K562 (cell line): ENCODE results near the gene ZNF740. TPM values are rescaled to one million over a fixed set of nuclear protein-coding genes. Genes with fewer than 3 reads are reported as not detected.

Source experiments
- ARID1B ChIP-seq: fragments of 450-650 bp; IDR thresholded peaks from 2 replicates; pipeline ENCODE4 v1.6.1; 2016; ENCODE audit warnings: antibody characterized with exemption, mild to moderate bottlenecking, inconsistent platforms
- ARID3A ChIP-seq: IDR thresholded peaks from 2 replicates; pipeline ENCODE4 v1.6.1; 2012; ENCODE audit warnings: low read depth, low read length, improper control_type of control experiment, borderline replicate concordance
- EGR1 ChIP-seq: fragments of 450-650 bp; conservative IDR thresholded peaks from 2 replicates; pipeline ENCODE4 v1.6.1; 2017; ENCODE audit warnings: mild to moderate bottlenecking
- HDAC1 ChIP-seq, 2 experiments: fragments of 450-650 bp; IDR thresholded peaks; 2 replicates each; pipeline ENCODE4 v1.6.1; 2016 to 2017; ENCODE audit warnings: inconsistent platforms in 1 of 2, mild to moderate bottlenecking in 1 of 2, moderate library complexity in 1 of 2
- MTA1 ChIP-seq: fragments of 450-650 bp; IDR thresholded peaks from 2 replicates; pipeline ENCODE4 v1.6.1; 2017; ENCODE audit warnings: borderline replicate concordance
- MTA3 ChIP-seq: fragments of 450-650 bp; formaldehyde crosslinking; IDR thresholded peaks from 2 replicates; pipeline ENCODE4 v1.6.1; 2017; ENCODE audit warnings: mild to moderate bottlenecking, borderline replicate concordance
- PHF20 ChIP-seq: fragments of 450-650 bp; IDR thresholded peaks from 2 replicates; pipeline ENCODE4 v1.6.1; 2018; ENCODE audit not compliant: partially characterized antibody
- ZBTB8A ChIP-seq: fragments of 450-650 bp; IDR thresholded peaks from 2 replicates; pipeline ENCODE4 v1.6.1; 2018; ENCODE audit warnings: mild to moderate bottlenecking, moderate library complexity; ENCODE audit not compliant: partially characterized antibody
- ZKSCAN1 ChIP-seq: fragments of 150-350 bp; IDR thresholded peaks from 2 replicates; pipeline ENCODE4 v1.6.1; 2016; ENCODE audit warnings: low read depth, low read length
- ZNF407 ChIP-seq: fragments of 450-650 bp; IDR thresholded peaks from 2 replicates; pipeline ENCODE4 v1.6.1; 2016; ENCODE audit warnings: low read depth
- ZNF436 ChIP-seq: fragments of 250-450, 450-650 bp; sonication (Bioruptor Pico); formaldehyde crosslinking; IDR thresholded peaks from 2 replicates; pipeline ENCODE4 v1.7.0; 2020; ENCODE audit warnings: mild to moderate bottlenecking
- polyA plus RNA-seq, 8 experiments: library from polyadenylated mRNA; depleted of rRNA in 4 of 8; stranded (reverse) in 5 of 8; unstranded in 3 of 8; fragments of >200 nt; fragmentation: Nextera tagmentation in 2 of 8; fragmentation: Illumina TruSeq in 1 of 8; extraction: Ambion mirVana in 2 of 8; extraction: Trizol in 1 of 8; gene quantifications; 2 replicates each; pipeline versions ENCODE4 v1.2.1 to v1.2.3, GENCODE V29; 2011 to 2014; ENCODE audit warnings: inconsistent platforms in 1 of 8, missing spikeins in 1 of 8
- total RNA-seq, 7 experiments: library from RNA; depleted of rRNA in 6 of 7; stranded (reverse); fragments of >200 nt in 6 of 7; fragmentation: Illumina TruSeq in 2 of 7; extraction: Trizol in 2 of 7; gene quantifications; 2 replicates each; pipeline versions ENCODE4 v1.2.1 to v1.2.3, GENCODE V29; 2011 to 2021; ENCODE audit warnings: low replicate concordance in 1 of 7
- TF ChIP-seq, protein P1 (sequence below): fragments of 200-800 bp; sonication (Bioruptor generic); IDR thresholded peaks from 2 replicates; pipeline ENCODE4 v1.6.1; 2017; ENCODE audit warnings: missing genetic modification characterization, missing compliant biosample characterization
- TF ChIP-seq, protein P2 (sequence below): fragments of 200-800 bp; sonication (Bioruptor generic); IDR thresholded peaks from 2 replicates; pipeline ENCODE4 v1.6.1; 2017; ENCODE audit warnings: missing genetic modification characterization, missing compliant biosample characterization

The ZNF740 gene
- total and polyA plus RNA-seq, 9 of the 15 experiments (the other 6 are each of a cell fraction or from before 2014, with no cell fraction given): 0.57 to 46.4 (median 18.6) TPM

GRCh38 chr12:53221203-53222080 lies 40.9 kb downstream of the ZNF740 start (continued):
- TF ChIP-seq, protein P1, sequence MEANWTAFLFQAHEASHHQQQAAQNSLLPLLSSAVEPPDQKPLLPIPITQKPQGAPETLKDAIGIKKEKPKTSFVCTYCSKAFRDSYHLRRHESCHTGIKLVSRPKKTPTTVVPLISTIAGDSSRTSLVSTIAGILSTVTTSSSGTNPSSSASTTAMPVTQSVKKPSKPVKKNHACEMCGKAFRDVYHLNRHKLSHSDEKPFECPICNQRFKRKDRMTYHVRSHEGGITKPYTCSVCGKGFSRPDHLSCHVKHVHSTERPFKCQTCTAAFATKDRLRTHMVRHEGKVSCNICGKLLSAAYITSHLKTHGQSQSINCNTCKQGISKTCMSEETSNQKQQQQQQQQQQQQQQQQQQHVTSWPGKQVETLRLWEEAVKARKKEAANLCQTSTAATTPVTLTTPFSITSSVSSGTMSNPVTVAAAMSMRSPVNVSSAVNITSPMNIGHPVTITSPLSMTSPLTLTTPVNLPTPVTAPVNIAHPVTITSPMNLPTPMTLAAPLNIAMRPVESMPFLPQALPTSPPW: peak; percentile 85
- TF ChIP-seq PHF20 (peak; percentile 35), HDAC1 (IDR thresholded peaks at IDR 0.05) (peak in 1 of 2 experiments; percentile 66; a peak in 1 of 4 replicates), MTA1 (peak; percentile 39; the same call in 1 of the 2 replicates), ZKSCAN1 (no peak), ARID1B (peak; percentile 47; the same call in 1 of the 2 replicates), ZNF436 (CRISPR knock-in tag) (0 out of 2 replicates have a peak, but pooled peaks have one; percentile 22), EGR1 (0 out of 2 replicates have a peak, but pooled peaks have one; percentile 17), ZNF407 (no peak), ZBTB8A (no peak), ARID3A (no peak), MTA3 (peak; percentile 89; the same call in 1 of the 2 replicates)
- TF ChIP-seq, protein P2, sequence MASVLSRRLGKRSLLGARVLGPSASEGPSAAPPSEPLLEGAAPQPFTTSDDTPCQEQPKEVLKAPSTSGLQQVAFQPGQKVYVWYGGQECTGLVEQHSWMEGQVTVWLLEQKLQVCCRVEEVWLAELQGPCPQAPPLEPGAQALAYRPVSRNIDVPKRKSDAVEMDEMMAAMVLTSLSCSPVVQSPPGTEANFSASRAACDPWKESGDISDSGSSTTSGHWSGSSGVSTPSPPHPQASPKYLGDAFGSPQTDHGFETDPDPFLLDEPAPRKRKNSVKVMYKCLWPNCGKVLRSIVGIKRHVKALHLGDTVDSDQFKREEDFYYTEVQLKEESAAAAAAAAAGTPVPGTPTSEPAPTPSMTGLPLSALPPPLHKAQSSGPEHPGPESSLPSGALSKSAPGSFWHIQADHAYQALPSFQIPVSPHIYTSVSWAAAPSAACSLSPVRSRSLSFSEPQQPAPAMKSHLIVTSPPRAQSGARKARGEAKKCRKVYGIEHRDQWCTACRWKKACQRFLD (CRISPR knock-in tag): peak; percentile 8; the same call in 1 of the 2 replicates
